ENCODE measurements around the gene NTSR2.

The NTSR2 gene

GRCh38 chr2:11657195-11657594, 12.8 kb downstream of the NTSR2 start:
- DNase-seq: no peak

GRCh38 chr2:11656671-11657101, 13.3 kb downstream of the NTSR2 start:
- DNase-seq: no peak

- no peak for DNase-seq
Observed at GRCh38 chr2:11656252-11656651, 13.7 kb downstream of the NTSR2 start.

- DNase-seq: no peak
Observed at GRCh38 chr2:11655495-11655894, 14.5 kb downstream of the NTSR2 start.

- no peak for DNase-seq
Observed at GRCh38 chr2:11652553-11652952, 17.4 kb downstream of the NTSR2 start.

- no peak for DNase-seq
Observed at GRCh38 chr2:11651856-11652548, 18.0 kb downstream of the NTSR2 start.

GRCh38 chr2:11649093-11649492, 20.9 kb downstream of the NTSR2 start:
- no peak for DNase-seq

- no peak for DNase-seq
Observed at GRCh38 chr2:11647834-11648600, 22.0 kb downstream of the NTSR2 start.

GRCh38 chr2:11646530-11646929, 23.5 kb downstream of the NTSR2 start:
- DNase-seq: no peak

GRCh38 chr2:11644293-11644692, 25.7 kb downstream of the NTSR2 start:
- no peak for DNase-seq

GRCh38 chr2:11642972-11643371, 27.0 kb downstream of the NTSR2 start:
- no peak for DNase-seq

GRCh38 chr2:11640132-11640531, 29.9 kb downstream of the NTSR2 start:
- DNase-seq: no peak

- DNase-seq: no peak
Observed at GRCh38 chr2:11639503-11639902, 30.5 kb downstream of the NTSR2 start.

GRCh38 chr2:11637546-11637945, 32.4 kb downstream of the NTSR2 start:
- no peak for DNase-seq

GRCh38 chr2:11636593-11637295, 33.3 kb downstream of the NTSR2 start:
- DNase-seq: no peak

- no peak for DNase-seq
Observed at GRCh38 chr2:11635141-11635540, 34.9 kb downstream of the NTSR2 start.

GRCh38 chr2:11634584-11634983, 35.4 kb downstream of the NTSR2 start:
- DNase-seq: no peak

- DNase-seq: no peak
Observed at GRCh38 chr2:11633923-11634478, 36.0 kb downstream of the NTSR2 start.

GRCh38 chr2:11631462-11631861, 38.5 kb downstream of the NTSR2 start:
- DNase-seq: no peak

- DNase-seq: no peak
Observed at GRCh38 chr2:11630855-11631254, 39.1 kb downstream of the NTSR2 start.

- DNase-seq: no peak
Observed at GRCh38 chr2:11629851-11630250, 40.1 kb downstream of the NTSR2 start.

GRCh38 chr2:11629215-11629614, 40.8 kb downstream of the NTSR2 start:
- no peak for DNase-seq

- DNase-seq: no peak
Observed at GRCh38 chr2:11628675-11629074, 41.3 kb downstream of the NTSR2 start.

GRCh38 chr2:11625671-11626070, 44.3 kb downstream of the NTSR2 start:
- no peak for DNase-seq
